ENCODE measurements around the gene RREB1.
"Not testable (repeated sequence)": the region's sequence is repeated elsewhere in the genome, so short reads cannot be mapped to it uniquely, and the experiment has no call there.

Gene RREB1

DNA sequence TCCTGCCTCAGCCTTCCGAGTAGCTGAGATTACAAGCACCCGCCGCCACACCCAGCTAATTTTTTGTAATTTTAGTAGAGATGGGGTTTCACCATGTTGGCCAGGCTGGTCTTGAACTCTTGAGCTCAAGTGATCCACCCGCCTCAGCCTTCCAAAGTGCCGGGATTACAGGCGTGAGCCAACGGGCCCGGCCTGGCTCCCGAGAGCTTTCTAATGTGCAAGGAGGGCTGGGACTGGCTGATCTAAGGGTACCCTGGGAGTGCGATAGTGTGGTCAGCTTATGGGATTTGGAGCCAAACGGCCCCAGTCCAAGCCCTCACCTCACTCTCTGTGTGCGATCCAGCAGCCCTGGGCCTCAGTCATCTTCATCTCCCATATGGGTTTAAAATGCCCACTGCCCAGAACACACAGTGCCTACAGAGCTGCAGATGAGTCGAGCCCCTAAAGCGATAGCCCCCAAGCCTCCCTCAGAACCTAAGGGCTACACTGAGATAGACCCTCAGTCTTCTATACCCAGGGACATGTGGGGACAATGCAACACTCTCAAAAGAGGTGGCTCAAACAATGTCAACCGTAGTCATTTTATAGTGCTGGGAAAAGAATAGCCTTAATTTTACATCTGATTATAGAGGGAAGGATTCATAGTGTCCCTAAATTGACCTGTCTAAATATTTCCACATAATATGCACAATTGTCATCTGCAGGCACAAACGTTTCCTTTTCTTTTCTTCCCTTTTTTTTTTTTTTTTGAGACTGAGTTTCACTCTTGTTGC lies 155.2 kb downstream of the RREB1 start:
- H3K27ac ChIP-seq (ENCODE audit: extremely low read depth, low read depth, low read length): no peak overlapping the region
- no peak for TF ChIP-seq ZNF2 (tag by site-specific recombination; IDR thresholded peaks at IDR 0.05)
- TF ChIP-seq, protein P1, sequence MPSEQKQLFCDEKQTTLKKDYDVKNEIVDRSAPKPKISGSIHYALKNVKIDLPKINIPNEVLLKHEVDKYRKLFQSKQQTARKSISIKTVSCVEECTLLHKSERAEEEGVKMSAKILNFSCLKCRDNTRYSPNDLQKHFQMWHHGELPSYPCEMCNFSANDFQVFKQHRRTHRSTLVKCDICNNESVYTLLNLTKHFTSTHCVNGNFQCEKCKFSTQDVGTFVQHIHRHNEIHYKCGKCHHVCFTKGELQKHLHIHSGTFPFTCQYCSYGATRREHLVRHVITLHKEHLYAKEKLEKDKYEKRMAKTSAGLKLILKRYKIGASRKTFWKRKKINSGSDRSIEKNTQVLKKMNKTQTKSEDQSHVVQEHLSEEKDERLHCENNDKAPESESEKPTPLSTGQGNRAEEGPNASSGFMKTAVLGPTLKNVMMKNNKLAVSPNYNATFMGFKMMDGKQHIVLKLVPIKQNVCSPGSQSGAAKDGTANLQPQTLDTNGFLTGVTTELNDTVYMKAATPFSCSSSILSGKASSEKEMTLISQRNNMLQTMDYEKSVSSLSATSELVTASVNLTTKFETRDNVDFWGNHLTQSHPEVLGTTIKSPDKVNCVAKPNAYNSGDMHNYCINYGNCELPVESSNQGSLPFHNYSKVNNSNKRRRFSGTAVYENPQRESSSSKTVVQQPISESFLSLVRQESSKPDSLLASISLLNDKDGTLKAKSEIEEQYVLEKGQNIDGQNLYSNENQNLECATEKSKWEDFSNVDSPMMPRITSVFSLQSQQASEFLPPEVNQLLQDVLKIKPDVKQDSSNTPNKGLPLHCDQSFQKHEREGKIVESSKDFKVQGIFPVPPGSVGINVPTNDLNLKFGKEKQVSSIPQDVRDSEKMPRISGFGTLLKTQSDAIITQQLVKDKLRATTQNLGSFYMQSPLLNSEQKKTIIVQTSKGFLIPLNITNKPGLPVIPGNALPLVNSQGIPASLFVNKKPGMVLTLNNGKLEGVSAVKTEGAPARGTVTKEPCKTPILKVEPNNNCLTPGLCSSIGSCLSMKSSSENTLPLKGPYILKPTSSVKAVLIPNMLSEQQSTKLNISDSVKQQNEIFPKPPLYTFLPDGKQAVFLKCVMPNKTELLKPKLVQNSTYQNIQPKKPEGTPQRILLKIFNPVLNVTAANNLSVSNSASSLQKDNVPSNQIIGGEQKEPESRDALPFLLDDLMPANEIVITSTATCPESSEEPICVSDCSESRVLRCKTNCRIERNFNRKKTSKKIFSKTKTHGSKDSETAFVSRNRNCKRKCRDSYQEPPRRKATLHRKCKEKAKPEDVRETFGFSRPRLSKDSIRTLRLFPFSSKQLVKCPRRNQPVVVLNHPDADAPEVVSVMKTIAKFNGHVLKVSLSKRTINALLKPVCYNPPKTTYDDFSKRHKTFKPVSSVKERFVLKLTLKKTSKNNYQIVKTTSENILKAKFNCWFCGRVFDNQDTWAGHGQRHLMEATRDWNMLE (tag by site-specific recombination; conservative IDR thresholded peaks at IDR 0.05; ENCODE audit: low read depth): no peak
- TF ChIP-seq ZNF175 (tag by site-specific recombination; IDR thresholded peaks at IDR 0.05): no peak
- no peak for TF ChIP-seq ZNF629 (tag by site-specific recombination; IDR thresholded peaks at IDR 0.05)
- no peak for TF ChIP-seq SETDB1 (IDR thresholded peaks at IDR 0.05; ENCODE audit: insufficient read length, low read length)
- TF ChIP-seq ZNF701 (tag by site-specific recombination; IDR thresholded peaks at IDR 0.05): no peak
- TF ChIP-seq ZBTB7A (tag by site-specific recombination; IDR thresholded peaks at IDR 0.05; ENCODE audit: low read depth): no peak
- no peak for TF ChIP-seq ZNF596 (tag by site-specific recombination; IDR thresholded peaks at IDR 0.05)
- no peak for TF ChIP-seq ZNF221 (tag by site-specific recombination; IDR thresholded peaks at IDR 0.05; ENCODE audit: borderline replicate concordance)
- TF ChIP-seq ZNF114 (tag by site-specific recombination; IDR thresholded peaks at IDR 0.05): no peak
- TF ChIP-seq, protein P2, sequence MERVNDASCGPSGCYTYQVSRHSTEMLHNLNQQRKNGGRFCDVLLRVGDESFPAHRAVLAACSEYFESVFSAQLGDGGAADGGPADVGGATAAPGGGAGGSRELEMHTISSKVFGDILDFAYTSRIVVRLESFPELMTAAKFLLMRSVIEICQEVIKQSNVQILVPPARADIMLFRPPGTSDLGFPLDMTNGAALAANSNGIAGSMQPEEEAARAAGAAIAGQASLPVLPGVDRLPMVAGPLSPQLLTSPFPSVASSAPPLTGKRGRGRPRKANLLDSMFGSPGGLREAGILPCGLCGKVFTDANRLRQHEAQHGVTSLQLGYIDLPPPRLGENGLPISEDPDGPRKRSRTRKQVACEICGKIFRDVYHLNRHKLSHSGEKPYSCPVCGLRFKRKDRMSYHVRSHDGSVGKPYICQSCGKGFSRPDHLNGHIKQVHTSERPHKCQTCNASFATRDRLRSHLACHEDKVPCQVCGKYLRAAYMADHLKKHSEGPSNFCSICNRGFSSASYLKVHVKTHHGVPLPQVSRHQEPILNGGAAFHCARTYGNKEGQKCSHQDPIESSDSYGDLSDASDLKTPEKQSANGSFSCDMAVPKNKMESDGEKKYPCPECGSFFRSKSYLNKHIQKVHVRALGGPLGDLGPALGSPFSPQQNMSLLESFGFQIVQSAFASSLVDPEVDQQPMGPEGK (tag by site-specific recombination; IDR thresholded peaks at IDR 0.05): no peak
- TF ChIP-seq ZNF707 (tag by site-specific recombination; IDR thresholded peaks at IDR 0.05): no peak
- TF ChIP-seq ZNF354C (tag by site-specific recombination; IDR thresholded peaks at IDR 0.05; ENCODE audit: borderline replicate concordance, low read depth): no peak
- no peak for TF ChIP-seq ZNF76 (tag by site-specific recombination; IDR thresholded peaks at IDR 0.05; ENCODE audit: borderline replicate concordance, low read depth)
- no peak for TF ChIP-seq MEIS1 (CRISPR knock-in tag; IDR thresholded peaks at IDR 0.05; ENCODE audit: borderline replicate concordance)
- TF ChIP-seq ZFHX2 (tag by site-specific recombination; conservative IDR thresholded peaks at IDR 0.05): no peak
- TF ChIP-seq ZNF423 (tag by site-specific recombination; IDR thresholded peaks at IDR 0.05): no peak
- TF ChIP-seq, protein P3, sequence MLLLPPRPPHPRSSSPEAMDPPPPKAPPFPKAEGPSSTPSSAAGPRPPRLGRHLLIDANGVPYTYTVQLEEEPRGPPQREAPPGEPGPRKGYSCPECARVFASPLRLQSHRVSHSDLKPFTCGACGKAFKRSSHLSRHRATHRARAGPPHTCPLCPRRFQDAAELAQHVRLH (tag by site-specific recombination; IDR thresholded peaks at IDR 0.05): no peak
- no peak overlapping the region for H3K4me3 ChIP-seq (ENCODE audit: low read depth, low read length)
- POLR2A ChIA-PET: interaction anchor here (0.6 to 0.8 kb wide), 3 partner anchors 108 to 839 kb away, joined by 3 to 5 read pairs (median 4); partner anchors contain the start of genes EEF1E1 and SNRNP48
- no peaks in the 10 kb centered on the region for H3K36me3 ChIP-seq (ENCODE audit: control insufficient read depth in 2 of 2, insufficient read depth in 1 of 2, low read length in 2 of 2)
- peaks cover 2% of the 10 kb centered on the region; the same call in 1 of the 2 replicates for H3K4me1 ChIP-seq (ENCODE audit: control insufficient read depth, insufficient read depth, low read length)
- CTCF ChIA-PET: interaction anchor here (0.6 to 3.2 kb wide), 7 partner anchors 13 to 688 kb away, joined by 3 to 15 read pairs (median 4); no protein-coding TSS in a partner anchor
- H3K9me3 ChIP-seq (ENCODE audit: control insufficient read depth, insufficient read depth, low read depth, low read length): no peaks in the 10 kb centered on the region

DNA sequence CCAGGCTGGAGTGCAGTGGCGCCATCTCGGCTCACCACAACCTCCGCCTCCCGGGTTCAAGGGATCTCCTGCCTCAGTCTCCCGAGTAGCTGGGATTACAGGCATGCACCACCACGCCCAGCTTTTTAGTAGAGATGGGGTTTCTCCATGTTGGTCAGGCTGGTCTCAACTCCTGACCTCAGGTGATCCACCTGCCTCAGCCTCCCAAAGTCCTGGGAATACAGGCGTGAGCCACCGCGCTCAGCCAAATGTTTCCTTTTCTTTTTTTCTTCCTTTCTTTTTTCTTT lies 155.7 kb downstream of the RREB1 start:
- ChIA-PET CTCF (interaction anchor here (3.2 kb wide), 1 partner anchor 12 kb away, joined by 15 read pairs; no protein-coding TSS in a partner anchor), POLR2A (interaction anchor here (0.7 kb wide), 2 partner anchors 24 to 988 kb away, joined by 4 read pairs; no protein-coding TSS in a partner anchor)
- not testable (repeated sequence) for H3K27ac ChIP-seq (ENCODE audit: extremely low read depth, low read depth, low read length); H3K9me3 ChIP-seq (ENCODE audit: control insufficient read depth, insufficient read depth, low read depth, low read length); H3K36me3 ChIP-seq (ENCODE audit: control insufficient read depth in 2 of 2, insufficient read depth in 1 of 2, low read length in 2 of 2); H3K4me1 ChIP-seq (ENCODE audit: control insufficient read depth, insufficient read depth, low read length); H3K4me3 ChIP-seq (ENCODE audit: low read depth, low read length)
